Cardiac muscle cell (in vitro differentiated cells and primary cell): Measurements from ENCODE around the gene UBE4A. TPM values are rescaled to one million over a fixed set of nuclear protein-coding genes. Genes with fewer than 3 reads are reported as not detected.

Source experiments
- DNase-seq, 2 donors: peaks; one replicate each; pipeline versions ENCODE4 v3.0.0 to v3.0.0-alpha.2; 2010 to 2017; ENCODE audit warnings: low read depth in 1 of 2, low spot score in 1 of 2
- H3K27ac ChIP-seq: fragments of 200-600 bp; sonication (generic); 2 replicates; pipeline ENCODE4 v1.5.1; 2016
- H3K27me3 ChIP-seq: fragments of 200-600 bp; sonication (generic); 2 replicates; pipeline ENCODE4 v1.6.0; 2016; ENCODE audit warnings: control low read depth
- H3K36me3 ChIP-seq: fragments of 200-600 bp; sonication (generic); 2 replicates; pipeline ENCODE4 v1.5.1; 2016; ENCODE audit warnings: control low read depth
- H3K4me1 ChIP-seq: fragments of 200-600 bp; sonication (generic); 2 replicates; pipeline ENCODE4 v1.8.1; 2017; ENCODE audit warnings: low read depth, mild to moderate bottlenecking, mixed run types
- H3K4me3 ChIP-seq: fragments of 200-600 bp; sonication (generic); 2 replicates; pipeline ENCODE4 v1.5.1; 2016; ENCODE audit warnings: mild to moderate bottlenecking
- H3K9me3 ChIP-seq: fragments of 200-600 bp; sonication (generic); 2 replicates; pipeline ENCODE4 v1.5.1; 2017; ENCODE audit warnings: low read depth, mild to moderate bottlenecking, control low read depth
- polyA plus RNA-seq: library from polyadenylated mRNA; unstranded; fragments of >200 nt; fragmentation: Nextera tagmentation; extraction: Ambion mirVana; gene quantifications from 2 replicates; pipeline ENCODE4 v1.2.1, GENCODE V29; 2016
- total RNA-seq: library from RNA; depleted of rRNA; stranded (reverse); fragments of >200 nt; gene quantifications from 2 replicates; pipeline ENCODE4 v1.2.3, GENCODE V29; 2016
- TF ChIP-seq, protein P1 (sequence below): IDR thresholded peaks from 2 replicates; pipeline ENCODE4 v1.5.1; 2012; ENCODE audit warnings: low read depth, mild to moderate bottlenecking, low read length

Gene UBE4A
- total and polyA plus RNA-seq, 2 experiments from 2014 or later: 17.4 to 23.6 TPM

DNA sequence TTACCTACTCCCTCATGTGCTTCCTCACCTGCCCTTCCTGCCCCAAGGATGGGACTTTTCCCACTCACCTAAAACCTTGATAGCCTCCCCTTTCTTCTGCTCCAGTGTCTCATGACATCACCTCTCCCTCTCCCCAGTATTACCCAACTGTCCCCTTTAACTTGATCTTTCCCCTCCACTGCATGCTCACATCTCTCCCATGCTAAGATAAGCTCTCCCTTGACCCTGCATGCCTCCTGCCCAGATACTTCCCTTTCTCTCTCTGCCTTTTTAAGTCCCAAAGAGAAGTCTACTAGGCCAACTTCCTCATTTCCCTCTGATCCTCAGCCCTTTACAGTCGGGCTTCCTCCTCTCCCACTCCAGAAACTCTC, 40.1 kb upstream of the UBE4A start:
- Histone ChIP-seq H3K36me3 (no peaks in the 10 kb centered on the region), H3K4me1 (no peaks in the 10 kb centered on the region), H3K9me3 (no peaks in the 10 kb centered on the region), H3K27me3 (no peaks in the 10 kb centered on the region), H3K4me3 (no peak overlapping the region), H3K27ac (no peak overlapping the region)
- TF ChIP-seq, protein P1, sequence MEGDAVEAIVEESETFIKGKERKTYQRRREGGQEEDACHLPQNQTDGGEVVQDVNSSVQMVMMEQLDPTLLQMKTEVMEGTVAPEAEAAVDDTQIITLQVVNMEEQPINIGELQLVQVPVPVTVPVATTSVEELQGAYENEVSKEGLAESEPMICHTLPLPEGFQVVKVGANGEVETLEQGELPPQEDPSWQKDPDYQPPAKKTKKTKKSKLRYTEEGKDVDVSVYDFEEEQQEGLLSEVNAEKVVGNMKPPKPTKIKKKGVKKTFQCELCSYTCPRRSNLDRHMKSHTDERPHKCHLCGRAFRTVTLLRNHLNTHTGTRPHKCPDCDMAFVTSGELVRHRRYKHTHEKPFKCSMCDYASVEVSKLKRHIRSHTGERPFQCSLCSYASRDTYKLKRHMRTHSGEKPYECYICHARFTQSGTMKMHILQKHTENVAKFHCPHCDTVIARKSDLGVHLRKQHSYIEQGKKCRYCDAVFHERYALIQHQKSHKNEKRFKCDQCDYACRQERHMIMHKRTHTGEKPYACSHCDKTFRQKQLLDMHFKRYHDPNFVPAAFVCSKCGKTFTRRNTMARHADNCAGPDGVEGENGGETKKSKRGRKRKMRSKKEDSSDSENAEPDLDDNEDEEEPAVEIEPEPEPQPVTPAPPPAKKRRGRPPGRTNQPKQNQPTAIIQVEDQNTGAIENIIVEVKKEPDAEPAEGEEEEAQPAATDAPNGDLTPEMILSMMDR: no peak
- no peak for DNase-seq

DNA sequence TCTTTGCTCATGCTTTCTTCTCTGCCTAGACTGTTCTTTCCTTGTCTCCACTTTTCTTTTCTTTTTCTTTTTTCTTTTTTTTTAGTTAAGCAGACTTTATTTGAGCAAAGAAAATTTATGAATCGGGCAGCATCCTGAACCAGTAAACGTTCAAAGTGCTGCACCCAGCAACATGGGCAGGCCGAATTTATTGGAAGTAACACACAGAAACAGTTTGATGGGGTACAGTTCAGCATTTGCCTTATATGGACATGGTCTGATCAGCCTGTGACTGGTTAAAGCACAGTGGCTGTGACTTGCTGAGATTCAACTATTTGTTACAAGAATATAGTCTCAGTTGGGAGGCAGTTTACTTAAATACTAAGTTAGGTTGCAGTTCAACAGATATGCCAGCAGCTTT, 38.9 kb upstream of the UBE4A start:
- H3K27ac ChIP-seq: no peak overlapping the region

DNA sequence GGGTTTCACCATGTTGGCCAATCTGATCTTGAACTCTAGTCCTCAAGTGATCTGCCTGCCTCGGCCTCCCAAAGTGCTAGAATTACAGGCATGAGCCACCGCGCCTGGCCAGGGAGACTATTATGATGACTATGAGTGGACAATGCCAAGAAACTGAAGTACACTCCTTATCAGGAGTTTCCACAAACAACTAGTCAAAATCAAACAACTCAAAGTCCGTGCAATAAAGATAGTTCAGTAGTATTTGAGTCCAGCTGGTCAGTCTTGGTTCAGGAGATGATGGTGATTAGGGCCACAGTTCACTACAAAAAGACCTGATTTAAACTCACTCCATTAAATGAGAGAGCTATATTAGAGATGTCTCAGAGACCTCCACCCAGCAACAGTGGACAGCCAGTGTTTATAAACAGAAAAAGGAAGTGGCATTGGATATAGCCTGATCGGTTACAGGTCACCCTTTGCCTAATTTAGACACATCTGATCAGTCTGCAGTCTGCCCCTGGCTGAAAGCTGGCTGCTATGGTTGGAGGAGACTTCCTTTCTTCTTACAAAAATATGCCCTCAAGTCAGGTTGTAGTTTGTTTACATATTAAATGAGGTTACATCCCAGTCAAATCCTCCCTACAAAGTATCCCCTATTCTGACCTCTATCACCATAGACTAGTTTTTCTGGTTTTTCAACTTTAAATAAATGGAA, 37.9 kb upstream of the UBE4A start:
- H3K27ac ChIP-seq: no peak overlapping the region
- H3K36me3 ChIP-seq: no peaks in the 10 kb centered on the region
- H3K4me3 ChIP-seq: no peak overlapping the region
- H3K4me1 ChIP-seq: no peaks in the 10 kb centered on the region
- H3K27me3 ChIP-seq: no peaks in the 10 kb centered on the region
- DNase-seq: no peak
- H3K9me3 ChIP-seq: no peaks in the 10 kb centered on the region
- TF ChIP-seq, protein P1: no peak

More for the DNA sequence above, 38.9 kb upstream of the UBE4A start:
- DNase-seq: no peak
- Histone ChIP-seq H3K4me3 (no peak overlapping the region), H3K4me1 (no peaks in the 10 kb centered on the region), H3K36me3 (no peaks in the 10 kb centered on the region), H3K27me3 (no peaks in the 10 kb centered on the region), H3K9me3 (no peaks in the 10 kb centered on the region)
- TF ChIP-seq, protein P1: no peak

DNA sequence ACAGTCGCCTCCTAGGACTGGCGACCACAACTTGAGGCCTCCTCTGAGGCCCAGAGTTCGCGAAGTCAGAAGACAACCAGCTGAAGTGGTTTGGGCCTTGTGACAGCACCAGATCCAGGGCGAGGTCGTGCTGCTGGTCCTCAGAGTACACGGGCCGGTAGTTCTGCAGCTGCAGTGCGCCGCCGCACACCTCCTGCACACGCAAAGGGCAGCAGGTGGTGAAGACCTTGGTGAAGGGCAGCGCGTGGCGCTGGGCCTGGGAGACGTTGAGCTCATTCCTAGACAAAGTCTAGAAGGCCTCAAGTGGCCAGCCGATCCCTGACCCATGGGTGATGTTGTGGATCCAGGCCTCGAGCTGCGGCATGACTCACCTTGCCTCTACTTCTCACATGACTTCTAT, 36.7 kb upstream of the UBE4A start:
- Histone ChIP-seq H3K4me1 (no peaks in the 10 kb centered on the region), H3K4me3 (no peak overlapping the region), H3K27me3 (peaks cover 3% of the 10 kb centered on the region), H3K36me3 (no peaks in the 10 kb centered on the region), H3K27ac (no peak overlapping the region), H3K9me3 (no peaks in the 10 kb centered on the region)
- TF ChIP-seq, protein P1: no peak
- no peak for DNase-seq

DNA sequence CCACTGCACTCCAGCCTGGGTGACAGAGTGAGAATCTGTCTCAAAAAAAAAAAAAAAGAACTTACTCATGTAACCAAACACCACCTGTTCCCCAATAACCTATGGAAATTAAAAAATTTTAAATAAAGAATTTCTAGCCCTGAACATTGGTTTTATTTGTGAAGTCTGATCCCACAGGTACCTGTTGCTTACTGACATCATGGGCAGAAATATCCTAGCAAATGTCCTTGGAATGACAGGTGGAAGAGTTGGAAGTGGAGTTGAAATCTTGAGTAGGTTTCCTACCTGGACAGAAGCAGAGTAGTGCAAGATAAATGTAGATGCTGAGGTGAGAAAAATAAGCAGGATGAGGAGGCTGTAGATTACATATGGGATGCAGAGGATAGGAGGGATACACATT, 34.1 kb upstream of the UBE4A start:
- TF ChIP-seq, protein P1: no peak
- DNase-seq: no peak
- no peak overlapping the region for H3K4me3 ChIP-seq
- H3K36me3 ChIP-seq: no peaks in the 10 kb centered on the region
- H3K27me3 ChIP-seq: peaks cover 3% of the 10 kb centered on the region
- H3K9me3 ChIP-seq: no peaks in the 10 kb centered on the region
- no peaks in the 10 kb centered on the region for H3K4me1 ChIP-seq
- H3K27ac ChIP-seq: no peak overlapping the region
